NCI-H1930 (cell line): ENCODE data around the gene TGFBRAP1.

Experiments used
- DNase-seq, 2 experiments: peaks; one replicate each; lab custom pipeline; 2025; lab: John Stamatoyannopoulos, UW

Gene TGFBRAP1

DNA sequence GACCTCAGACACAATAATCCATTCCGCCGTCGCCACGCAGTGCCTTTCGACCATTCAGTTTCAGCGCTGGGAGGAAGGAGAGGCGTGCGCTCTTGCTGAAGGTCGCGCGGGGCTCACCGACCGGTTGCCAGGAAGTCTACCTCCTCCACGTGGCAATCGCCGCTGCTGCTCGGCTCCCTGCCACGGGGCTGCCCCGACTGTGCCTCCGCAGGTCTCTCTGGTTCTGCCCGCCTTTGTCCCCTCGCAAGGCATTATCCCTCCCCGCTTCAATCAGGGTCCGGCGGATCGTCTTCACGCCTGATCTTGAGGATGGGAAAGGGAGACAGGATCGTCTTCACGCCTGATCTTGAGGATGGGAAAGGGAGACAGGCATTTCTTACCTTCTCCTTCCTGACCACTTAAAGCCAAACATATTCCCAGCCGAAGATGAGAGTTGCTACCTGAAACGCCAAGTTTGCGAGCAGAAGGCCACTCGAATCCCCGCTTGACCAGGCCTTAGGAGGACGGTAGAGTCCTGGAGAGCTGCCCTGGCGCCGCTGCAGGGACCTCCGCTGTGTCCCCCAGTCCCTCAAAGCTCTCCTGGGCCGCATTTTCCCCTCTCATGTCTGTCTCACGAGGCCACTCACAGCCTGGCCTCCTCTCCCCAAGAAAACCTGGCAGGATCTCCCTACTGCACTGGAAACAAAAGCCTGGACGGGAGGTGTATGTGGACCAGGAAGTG lies 92.3 kb downstream of the TGFBRAP1 start:
- DNase-seq = no peak

DNA sequence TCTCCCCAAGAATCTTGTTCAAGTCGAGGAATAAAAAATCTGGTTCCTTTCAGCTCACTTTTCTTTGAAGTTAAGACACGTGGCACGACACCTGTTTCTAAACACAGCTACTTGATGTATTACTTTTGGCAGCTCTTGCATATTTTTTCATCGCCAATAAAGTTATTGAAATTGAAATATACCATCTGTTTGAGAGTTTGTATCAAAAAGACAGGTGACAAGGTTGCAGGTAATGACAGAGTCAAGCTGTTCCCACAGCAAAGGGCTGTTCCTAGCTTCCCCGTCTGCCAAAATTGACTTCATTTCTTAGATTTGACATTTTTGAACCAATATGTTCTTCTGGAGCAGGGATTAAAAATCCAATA lies 93.5 kb downstream of the TGFBRAP1 start:
- no peak for DNase-seq

DNA sequence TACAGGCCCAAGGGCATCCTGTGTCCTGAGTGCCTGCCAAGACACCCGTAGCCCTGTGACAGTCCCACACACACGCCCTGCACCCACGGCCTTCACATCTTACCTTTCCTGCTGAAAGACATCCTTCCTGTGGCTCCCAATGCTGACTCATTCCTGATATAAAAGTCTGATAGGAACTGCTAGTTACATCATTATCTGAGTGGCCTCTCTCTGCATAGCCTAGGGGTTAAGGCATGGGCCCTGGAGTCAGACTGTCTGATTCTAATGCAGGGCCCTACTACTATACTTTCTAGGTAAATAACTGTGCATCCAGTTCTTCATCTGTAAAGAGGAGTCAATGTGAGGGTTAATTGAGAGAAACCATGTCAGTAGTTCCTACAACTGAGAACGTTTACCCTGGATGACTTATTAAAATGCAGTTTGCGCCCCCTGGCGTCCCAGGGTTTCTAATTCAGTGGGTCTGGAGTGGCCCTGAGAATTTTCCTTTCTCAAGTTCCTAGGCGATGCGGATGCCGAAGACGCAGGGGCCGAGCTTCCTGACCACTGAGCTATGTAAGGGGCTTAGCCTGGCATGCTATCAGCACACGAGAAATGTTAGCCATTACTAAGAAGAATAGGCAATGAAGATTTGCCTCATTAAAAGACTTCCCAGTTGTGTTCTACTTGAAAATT lies 94.0 kb downstream of the TGFBRAP1 start:
- DNase-seq = peak; percentile 19 to 44

DNA sequence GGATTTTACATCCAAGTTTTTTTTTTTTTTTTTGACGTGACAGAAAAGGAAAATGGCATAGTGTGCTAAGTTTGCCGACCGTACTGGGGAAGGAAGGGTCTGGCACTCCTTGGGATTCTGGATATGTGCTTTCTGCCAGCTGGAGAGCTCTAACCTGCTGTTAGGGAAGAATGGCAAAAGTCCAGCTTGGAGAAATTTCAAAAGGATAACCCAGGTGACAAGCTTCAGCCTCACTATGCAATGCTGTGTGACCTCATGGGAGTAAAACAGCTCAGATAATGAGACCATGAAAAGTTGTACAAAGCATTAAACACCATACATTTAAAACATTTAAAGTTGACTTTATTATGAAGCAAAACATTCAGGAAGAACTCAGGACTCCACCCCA lies 98.3 kb downstream of the TGFBRAP1 start:
- no peak for DNase-seq

DNA sequence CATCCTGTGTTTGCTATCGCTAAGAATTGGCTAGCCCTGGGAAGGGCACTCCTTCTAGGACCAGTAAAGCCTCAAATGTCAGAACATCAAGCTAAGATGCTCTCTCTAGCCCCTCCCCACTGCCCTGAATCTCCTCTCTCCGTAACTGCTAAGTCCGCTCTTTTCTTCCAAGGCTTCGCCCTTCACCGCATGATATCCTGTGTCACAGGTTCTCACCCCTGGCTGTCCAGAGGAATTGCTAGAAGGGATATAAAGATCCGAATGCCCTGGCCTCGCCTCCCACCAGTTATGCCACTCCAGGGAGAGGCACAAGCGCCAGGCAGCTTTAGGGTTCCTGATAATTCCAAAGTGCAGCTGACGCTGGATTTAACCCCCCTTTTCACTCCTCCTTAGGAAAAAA lies 105.1 kb downstream of the TGFBRAP1 start:
- DNase-seq = no peak

DNA sequence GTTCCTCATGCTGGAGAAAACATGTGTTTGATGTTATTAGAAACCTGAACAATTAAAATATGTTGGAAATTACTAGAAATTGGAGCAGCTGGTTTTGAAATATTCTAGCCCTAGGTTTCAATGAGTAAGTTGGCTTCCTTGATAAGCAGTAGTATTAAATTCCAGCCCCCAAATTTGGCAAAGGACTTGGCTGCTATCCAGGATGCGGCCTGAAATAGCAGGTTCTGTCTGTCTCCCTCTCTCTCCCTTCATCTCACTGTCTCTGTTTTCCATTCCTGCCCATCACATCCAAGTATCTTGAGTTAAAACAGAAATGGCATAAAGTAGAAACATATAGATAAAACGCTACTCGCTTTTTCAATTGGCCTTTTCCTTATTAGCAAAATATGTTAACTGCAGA lies 108.9 kb downstream of the TGFBRAP1 start:
- DNase-seq = no peak

DNA sequence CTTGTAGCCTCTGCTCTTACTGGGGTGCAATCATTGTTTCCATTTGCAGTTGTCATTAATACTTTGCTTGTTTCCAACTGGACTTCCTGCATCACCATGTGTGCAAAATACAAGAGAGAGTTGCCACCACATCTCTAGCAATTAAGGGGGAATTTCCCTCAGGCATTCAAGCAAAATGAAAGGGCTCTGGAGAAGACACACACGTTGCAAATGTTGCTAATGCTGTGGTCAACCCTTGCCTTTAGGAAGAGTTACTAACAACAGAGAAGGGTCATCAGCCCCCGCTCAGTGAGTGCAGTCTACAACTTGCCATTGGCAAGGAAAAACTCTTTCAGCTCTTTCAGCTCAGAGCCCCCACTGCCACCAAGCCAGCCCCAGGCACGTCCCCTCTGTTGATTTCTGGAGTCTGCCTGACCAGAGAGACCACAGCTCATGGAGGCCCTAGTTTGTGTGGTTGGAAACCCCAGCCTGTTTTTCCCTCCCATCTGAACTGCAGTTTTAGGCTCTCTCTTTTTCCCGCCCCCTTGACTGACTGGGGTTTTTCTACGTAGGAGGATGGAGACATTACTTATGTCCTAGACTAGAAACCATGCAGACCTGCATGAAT lies 113.8 kb downstream of the TGFBRAP1 start:
- DNase-seq = no peak
